ENCODE results near the gene FSCN2. TPM values are rescaled to one million over a fixed set of nuclear protein-coding genes. Genes with fewer than 3 reads are reported as not detected.

Gene FSCN2
- total and polyA plus RNA-seq, 2 of the 4 experiments (the other 2 are of a cell fraction): 0.18 to 0.84 TPM

GRCh38 chr17:81510785-81511553 lies 17.2 kb upstream of the FSCN2 start (continued):
- TF ChIP-seq MAZ (IDR thresholded peaks at IDR 0.05; ENCODE audit: borderline replicate concordance, low read depth, low read length): no peak

- DNase-seq: peak; percentile 35
- no TSS peak for BruUV-seq (replicated peaks)
- TF ChIP-seq RFX5 (IDR thresholded peaks at IDR 0.05; ENCODE audit: low read depth, low read length) (no peak), MXI1 (IDR thresholded peaks at IDR 0.05; ENCODE audit: borderline replicate concordance, low read depth, low read length) (no peak), MAZ (IDR thresholded peaks at IDR 0.05; ENCODE audit: borderline replicate concordance, low read depth, low read length) (no peak), MAFK (IDR thresholded peaks at IDR 0.05; ENCODE audit: low read depth, low read length) (no peak), USF2 (IDR thresholded peaks at IDR 0.05; ENCODE audit: low read depth, low read length) (no peak), CEBPB (IDR thresholded peaks at IDR 0.05; ENCODE audit: low read depth, low read length) (no peak), FOS (IDR thresholded peaks at IDR 0.05; ENCODE audit: low read depth, low read length) (no peak), ELK1 (IDR thresholded peaks at IDR 0.05; ENCODE audit: borderline replicate concordance, low read depth, low read length) (no peak), CTCF (conservative IDR thresholded peaks at IDR 0.05; ENCODE audit: low read depth, low read length) (no peak), RCOR1 (IDR thresholded peaks at IDR 0.05; ENCODE audit: insufficient replicate concordance, low read length) (no peak), RAD21 (IDR thresholded peaks at IDR 0.05; ENCODE audit: low read length) (no peak), SMC3 (IDR thresholded peaks at IDR 0.05; ENCODE audit: low read depth, low read length) (no peak)
Observed at GRCh38 chr17:81511554-81511803, 16.7 kb upstream of the FSCN2 start.

More at GRCh38 chr17:81511554-81511803, 16.7 kb upstream of the FSCN2 start:
- dilution Hi-C loops (cut with HindIII; ENCODE audit: low sequenced_read_pairs, unreplicated experiment): no loop called here
- 0% methylated on average over 1 of the region's 9 CpGs; no CpG with 5 or more reads in 1 of the 2 experiments for WGBS, 2 experiments (ENCODE audit: extremely low coverage in 2 of 2, insufficient read length in 1 of 2)
- peaks cover 37% of the 10 kb centered on the region for H3K36me3 ChIP-seq (ENCODE audit: control insufficient read depth, insufficient read depth, low read length)
- ChIA-PET CTCF (no interaction called here), POLR2A (ENCODE audit: unreplicated experiment) (interaction anchor here (0.6 to 1.1 kb wide), 4 partner anchors 11 to 37 kb away, joined by 3 to 4 read pairs (median 3); no protein-coding TSS in a partner anchor)
- H3K4me3 ChIP-seq (ENCODE audit: insufficient read depth, low read depth, low read length): peak overlapping the region; percentile 79
- peak overlapping the region; percentile 75 for H2AFZ ChIP-seq (replicated peaks; ENCODE audit: low read length, poor library complexity)
- H3K79me1 ChIP-seq (ENCODE audit: low read depth in 1 of 2, low read length in 2 of 2): peaks cover 0 to 49% of the 10 kb centered on the region in 2 experiments; a peak in 2 of 4 replicates
- H2AK5ac ChIP-seq (ENCODE audit: low read depth, low read length): no peak overlapping the region
- H4K8ac ChIP-seq (ENCODE audit: low read depth in 2 of 2, low read length in 2 of 2): no peak overlapping the region
- peaks cover 4% of the 10 kb centered on the region for H3K4me1 ChIP-seq (ENCODE audit: control insufficient read depth, insufficient read depth, low read length)
- in situ Hi-C loops (cut with MboI; ENCODE audit: low sequenced_read_pairs): no loop called here
- H2BK20ac ChIP-seq (ENCODE audit: low read depth, low read length): no peak overlapping the region
- no peak overlapping the region; the same call in 1 of the 2 replicates for H3K18ac ChIP-seq (ENCODE audit: low read depth, low read length)
- H4K91ac ChIP-seq (ENCODE audit: insufficient read depth, low read depth, low read length): no peak overlapping the region
- H2AK9ac ChIP-seq (replicated peaks; ENCODE audit: low read depth, low read length, poor library complexity): peak overlapping the region; percentile 85
- no peak for ATAC-seq (ENCODE audit: low read depth)
- peak overlapping the region; percentile 70 for H3K4me2 ChIP-seq (ENCODE audit: low read depth, low read length)
- intact Hi-C loops (cut with micrococcal nuclease): no loop called here
- peak overlapping the region; percentile 89 for H3K27ac ChIP-seq (ENCODE audit: insufficient read depth, low read length)
- peak overlapping the region; percentile 88 for H3K56ac ChIP-seq (ENCODE audit: extremely low read depth, insufficient read depth, low read length)
- H3K9me3 ChIP-seq (ENCODE audit: control insufficient read depth, insufficient read depth, low read length): no peaks in the 10 kb centered on the region
- H3K23ac ChIP-seq (ENCODE audit: low read depth, low read length): peak overlapping the region; percentile 86
- no peak overlapping the region for H2BK15ac ChIP-seq (ENCODE audit: low read depth, low read length)
- peaks cover 63% of the 10 kb centered on the region for H4K20me1 ChIP-seq (ENCODE audit: insufficient read depth, low read length)
- no peak overlapping the region for H4K5ac ChIP-seq (ENCODE audit: low read depth, low read length)
- no peaks in the 10 kb centered on the region for H3K9me1 ChIP-seq (ENCODE audit: insufficient read depth, low read length)
- H2BK120ac ChIP-seq (ENCODE audit: low read depth, low read length): no peak overlapping the region
- H2BK5ac ChIP-seq (ENCODE audit: low read depth, low read length, poor library complexity, severe bottlenecking): peak overlapping the region; percentile 75
- peak overlapping the region; percentile 98 for H3K9ac ChIP-seq (ENCODE audit: low read depth, low read length)
- peak overlapping the region; percentile 93 for H3K14ac ChIP-seq (replicated peaks; ENCODE audit: low read depth, low read length)
- H3K27me3 ChIP-seq (ENCODE audit: control insufficient read depth, insufficient read depth, low read length): no peaks in the 10 kb centered on the region
- peak overlapping the region; percentile 69 for H3K4ac ChIP-seq (ENCODE audit: low read depth, low read length)

Data from IMR-90 (cell line).